GM12892 (cell line): ENCODE measurements around the gene TRAF3IP1.

Experiments used
- POLR2A ChIP-seq: IDR thresholded peaks from 2 replicates; pipeline ENCODE4 v1.6.1; 2011; ENCODE audit warnings: low read depth, low read length, control low read depth
- POLR2AphosphoS5 ChIP-seq: IDR thresholded peaks from 2 replicates; pipeline ENCODE4 v1.6.1; 2011; ENCODE audit warnings: low read depth, low read length, control low read depth
- TAF1 ChIP-seq: IDR thresholded peaks from 2 replicates; pipeline ENCODE4 v1.6.1; 2011; ENCODE audit warnings: low read depth, mild to moderate bottlenecking, control low read depth, low read length, borderline replicate concordance

GRCh38 chr2:238448031-238448955 is 128.0 kb downstream of the TRAF3IP1 start:
- no peak for TF ChIP-seq TAF1
- TF ChIP-seq POLR2A, result no peak
- TF ChIP-seq POLR2AphosphoS5, result no peak
